Erythroblast (primary cell): Measurements from ENCODE around the gene EXPH5.

Experiments
- DNase-seq, 2 experiments: peaks; one replicate each; lab custom pipeline; 2025; lab: John Stamatoyannopoulos, UW
- GATA1 ChIP-seq: IDR thresholded peaks from 2 replicates; pipeline ENCODE4 v1.6.1; 2011; ENCODE audit warnings: low read depth, mild to moderate bottlenecking, control low read depth, low read length, moderate library complexity
- POLR2A ChIP-seq: IDR thresholded peaks from 2 replicates; pipeline ENCODE4 v1.6.1; 2011; ENCODE audit warnings: mild to moderate bottlenecking, low read length

The EXPH5 gene

GRCh38 chr11:108561535-108561991 lies 32.0 kb downstream of the EXPH5 start:
- no peak for DNase-seq
- no peak for TF ChIP-seq POLR2A
- TF ChIP-seq GATA1, result no peak

DNA sequence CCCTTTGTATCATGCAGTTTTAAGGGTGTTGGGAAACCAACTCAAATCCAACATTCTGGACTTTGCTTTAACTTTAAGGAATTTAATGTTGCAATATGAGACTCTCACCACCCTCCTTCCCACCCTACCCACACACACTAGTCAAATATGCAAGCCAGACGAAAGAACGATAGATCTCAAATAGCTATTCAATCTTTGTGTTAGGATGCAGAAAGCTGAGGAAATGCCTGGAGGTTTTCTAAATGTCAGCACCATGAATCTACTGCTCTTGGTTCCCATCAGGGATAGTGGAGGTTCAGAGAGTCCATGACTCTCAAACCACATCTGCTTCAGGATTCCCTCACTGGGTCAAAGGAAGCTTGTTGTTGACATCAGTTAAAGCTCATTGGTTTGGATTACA lies 33.7 kb downstream of the EXPH5 start:
- no peak for DNase-seq
- TF ChIP-seq POLR2A, result no peak
- TF ChIP-seq GATA1, result no peak

DNA sequence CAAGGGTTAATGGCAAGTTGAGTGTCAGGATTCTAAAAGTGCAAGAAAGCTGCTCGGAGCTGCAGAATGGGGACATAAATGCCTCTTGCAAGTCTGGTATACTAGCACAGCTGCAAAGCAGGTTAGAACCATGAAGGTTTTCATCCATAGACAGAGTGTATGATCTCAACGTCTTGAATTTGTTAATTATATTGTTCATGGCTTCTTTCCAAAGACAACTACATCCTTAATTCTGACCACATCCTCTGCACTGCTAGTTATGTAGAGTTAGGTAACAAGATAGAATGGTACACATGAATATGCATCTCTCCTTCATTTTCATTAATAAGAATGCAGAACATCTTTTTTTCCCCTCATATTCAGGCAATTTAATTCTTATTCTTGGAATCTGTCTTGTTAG lies 34.2 kb downstream of the EXPH5 start:
- TF ChIP-seq POLR2A (no peak), GATA1 (no peak)

GRCh38 chr11:108558222-108558621 lies 35.3 kb downstream of the EXPH5 start:
- no peak for TF ChIP-seq GATA1
- no peak for TF ChIP-seq POLR2A
- DNase-seq, result no peak

More for the DNA sequence above, 34.2 kb downstream of the EXPH5 start:
- DNase-seq, result no peak

- peak in 1 of 2 experiments; percentile 10 for DNase-seq
- no peak for TF ChIP-seq POLR2A
- no peak for TF ChIP-seq GATA1
Observed at GRCh38 chr11:108556019-108556418, 37.5 kb downstream of the EXPH5 start.

- no peak for TF ChIP-seq POLR2A
- TF ChIP-seq GATA1, result no peak
- peak; percentile 23 to 72 for DNase-seq
Observed at GRCh38 chr11:108551651-108552462, 41.7 kb downstream of the EXPH5 start.

- no peak for DNase-seq
- TF ChIP-seq GATA1 (no peak), POLR2A (no peak)
Observed at GRCh38 chr11:108549319-108549885, 44.2 kb downstream of the EXPH5 start.

DNA sequence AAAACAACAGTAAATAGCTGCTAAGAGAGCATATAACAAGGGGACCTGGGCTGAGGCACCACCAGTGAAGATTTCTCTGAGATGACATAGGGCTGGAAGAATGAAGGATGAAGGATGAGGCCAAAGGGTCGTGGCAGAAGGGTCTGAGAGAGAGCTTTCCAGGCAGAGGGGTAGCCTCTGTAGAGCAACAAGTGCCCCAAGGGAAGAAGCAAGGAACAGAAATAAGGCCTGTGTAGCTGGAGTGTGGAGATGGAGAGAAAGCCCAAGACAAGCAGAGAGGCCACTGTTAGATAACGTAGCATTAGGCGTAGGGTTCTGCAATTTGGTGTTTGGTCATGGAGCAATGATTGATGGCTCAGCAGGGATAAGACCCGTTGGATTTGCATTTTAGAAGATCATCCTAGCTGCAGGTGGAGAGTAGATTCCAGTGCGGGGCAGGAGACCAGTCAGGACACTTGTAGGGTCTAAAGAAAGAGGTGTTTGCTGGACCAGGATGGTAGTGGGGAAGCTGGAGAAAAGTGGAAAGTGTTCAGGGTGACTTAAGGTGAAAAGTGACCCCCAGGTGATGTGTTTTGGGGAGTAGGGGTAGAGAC lies 47.6 kb downstream of the EXPH5 start:
- no peak for DNase-seq
- no peak for TF ChIP-seq POLR2A
- no peak for TF ChIP-seq GATA1

DNA sequence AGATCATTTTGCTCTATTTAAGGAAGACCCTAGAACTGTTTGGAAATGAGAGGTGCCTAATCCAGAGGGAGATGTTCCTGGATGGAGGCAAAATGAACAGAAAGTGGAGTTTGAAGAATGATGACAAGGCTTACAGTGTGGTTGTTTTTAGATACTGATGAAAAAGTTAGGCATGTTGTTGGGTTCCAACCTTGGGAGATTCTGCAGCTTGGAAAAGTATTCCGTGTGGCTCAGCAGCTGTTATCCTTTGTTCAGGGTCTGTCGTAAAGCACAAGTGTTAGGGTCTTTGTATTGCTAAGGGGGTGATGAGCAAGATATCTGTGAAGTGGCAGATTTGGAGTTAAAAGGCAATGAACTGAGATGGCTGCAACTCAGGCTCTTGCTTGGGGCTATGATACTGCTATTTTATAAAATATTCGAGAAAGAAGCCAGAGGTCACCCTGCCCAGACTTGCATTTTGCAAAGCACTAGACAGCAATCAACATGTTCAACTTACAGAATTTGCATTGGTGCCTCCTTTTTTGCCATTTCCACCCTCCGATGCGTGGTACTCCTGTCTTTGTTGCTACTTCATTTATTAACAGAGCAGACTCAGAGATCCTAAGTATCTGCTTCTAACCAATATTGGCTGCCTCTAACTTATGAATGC lies 50.1 kb downstream of the EXPH5 start:
- DNase-seq, result no peak
- no peak for TF ChIP-seq POLR2A
- TF ChIP-seq GATA1, result no peak

DNA sequence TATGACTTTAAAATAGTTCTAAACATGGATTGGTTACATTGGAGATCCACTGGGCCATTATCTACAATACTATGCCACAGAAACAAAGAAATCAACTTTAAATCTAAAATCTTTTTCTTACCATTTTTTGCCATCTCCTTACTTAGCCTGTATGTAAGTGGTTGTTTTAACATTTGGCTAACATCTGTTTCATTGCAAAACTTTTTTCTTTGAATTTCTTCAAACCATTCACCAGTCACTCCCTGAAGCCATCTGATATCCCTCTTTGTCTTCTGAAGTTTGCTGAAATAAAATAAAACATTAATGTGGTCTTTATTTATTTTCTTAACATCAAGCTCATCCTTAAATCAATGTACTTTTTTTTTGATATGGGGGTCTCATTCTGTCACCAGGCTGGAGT lies 52.0 kb downstream of the EXPH5 start:
- TF ChIP-seq GATA1 (no peak), POLR2A (no peak)
- DNase-seq, result no peak

DNA sequence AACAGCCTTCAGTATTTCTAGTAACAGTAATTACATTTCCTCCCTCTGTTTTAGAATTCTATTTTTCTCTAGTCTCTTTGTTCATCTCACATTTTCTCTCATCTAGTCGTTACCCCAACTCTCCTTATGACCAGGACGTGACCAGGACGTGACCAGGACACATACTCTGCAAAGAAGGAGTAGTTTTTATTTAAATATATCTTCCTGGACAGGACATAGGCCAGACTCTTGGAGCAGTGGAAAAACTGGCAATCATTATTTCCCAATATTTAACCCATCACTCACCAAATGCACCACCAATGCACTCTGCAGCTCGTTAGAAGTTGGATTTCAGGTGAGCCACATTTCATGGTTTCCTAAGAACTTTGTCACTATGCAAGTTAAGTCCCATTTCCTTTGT lies 55.1 kb downstream of the EXPH5 start:
- DNase-seq, result no peak
- TF ChIP-seq POLR2A, result no peak
- no peak for TF ChIP-seq GATA1

DNA sequence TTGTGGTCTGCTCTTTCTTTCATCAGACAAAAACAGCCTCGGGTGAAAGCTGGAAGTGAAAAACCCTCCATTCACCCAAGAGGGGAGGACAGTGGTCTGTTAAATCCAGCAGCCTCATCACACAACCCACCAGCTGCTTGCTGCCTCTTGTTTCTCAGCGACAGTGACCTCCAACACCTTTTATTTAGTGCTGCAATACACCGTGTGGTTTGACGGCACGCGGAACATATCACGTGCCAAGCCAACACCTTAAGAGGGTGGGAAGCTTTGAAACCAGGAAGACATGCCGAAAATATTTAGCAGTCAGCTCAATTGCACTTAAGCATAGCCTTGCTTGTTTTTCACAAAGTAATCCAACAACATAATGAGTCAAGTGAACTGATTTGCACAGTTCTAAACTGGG lies 55.5 kb downstream of the EXPH5 start:
- TF ChIP-seq GATA1 (no peak), POLR2A (no peak)
- no peak for DNase-seq

GRCh38 chr11:108536783-108537182 lies 56.8 kb downstream of the EXPH5 start:
- TF ChIP-seq POLR2A (no peak), GATA1 (no peak)
- no peak for DNase-seq

GRCh38 chr11:108535384-108535955 lies 58.1 kb downstream of the EXPH5 start:
- no peak for DNase-seq
- no peak for TF ChIP-seq POLR2A
- no peak for TF ChIP-seq GATA1
